ENCODE measurements around the gene AIFM3. TPM values are rescaled to one million over a fixed set of nuclear protein-coding genes. Genes with fewer than 3 reads are reported as not detected.

The AIFM3 gene
- total and polyA plus RNA-seq, 2 donors (not counting 1 experiment from before 2014, with no cell fraction given) = 3.0 to 6.0 TPM

DNA sequence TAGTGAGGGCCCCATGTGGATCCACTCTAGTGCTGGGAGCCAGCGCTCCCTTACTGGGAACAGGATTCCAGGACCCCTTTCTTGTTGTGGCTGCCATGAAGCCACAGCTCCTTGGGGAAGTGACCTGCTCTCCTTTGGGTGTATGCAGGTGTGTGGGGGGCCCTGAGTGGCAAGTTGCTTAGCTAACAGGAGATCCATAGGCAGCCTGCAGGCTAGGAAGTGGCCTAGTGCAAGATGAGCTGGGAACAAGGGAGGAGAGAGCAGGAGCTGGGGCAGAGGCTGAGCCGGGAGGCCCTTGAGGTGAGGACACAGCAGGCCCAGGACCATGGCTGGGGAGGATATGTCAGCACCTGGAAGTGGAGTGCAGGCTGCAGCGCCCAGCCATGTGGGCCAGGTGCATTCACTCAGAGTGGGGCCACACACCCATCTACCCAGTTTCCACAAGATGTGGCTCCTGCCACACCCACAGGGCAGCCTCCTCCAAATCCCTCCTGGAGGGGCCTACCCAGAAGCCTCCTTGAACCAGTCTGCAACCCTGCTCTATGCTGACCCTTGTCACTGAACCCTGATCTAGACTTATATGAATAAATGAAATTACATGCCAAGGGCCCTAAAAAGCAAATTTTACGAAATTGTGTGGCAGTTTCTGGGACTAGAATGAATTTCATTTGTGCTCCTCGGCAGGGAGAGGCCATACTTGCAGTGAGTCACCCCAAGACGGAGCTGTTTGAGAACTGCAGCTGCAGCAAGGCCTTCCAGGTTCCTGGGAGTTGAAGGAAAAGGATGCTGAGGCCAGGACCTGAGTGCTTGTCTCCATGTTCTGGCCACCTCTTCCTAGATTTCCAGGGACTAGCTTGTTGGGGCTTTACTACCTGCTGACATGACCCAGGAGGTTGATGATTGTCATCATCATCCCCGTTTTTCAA is 31.6 kb downstream of the AIFM3 start:
- no peak overlapping the region for H3K4me3 ChIP-seq (ENCODE audit: control extremely low read depth in 1 of 5, extremely low read depth in 1 of 5, insufficient read depth in 1 of 5, low read depth in 2 of 5, low read length in 4 of 5)
- H3K9me3 ChIP-seq (ENCODE audit: control extremely low read depth in 1 of 3, control insufficient read depth in 2 of 3, insufficient read depth in 1 of 3, low read length in 2 of 3) = peaks cover 0 to 5% (median 0%) of the 10 kb centered on the region in 3 donors
- Mint-ChIP-seq H3K27me3 (no peaks in the 10 kb centered on the region), H3K27ac (peak overlapping the region; percentile 76), H3K9me3 (ENCODE audit: insufficient read depth) (no peaks in the 10 kb centered on the region), H3K4me1 (peaks cover 30% of the 10 kb centered on the region), H3K4me3 (no peak overlapping the region)
- ATAC-seq (ENCODE audit: low read depth) (no peak), DNase-seq (no peak)
- POLR2A ChIA-PET = no interaction called here
- H3K36me3 ChIP-seq (replicated peaks in 1 of 2; ENCODE audit: control extremely low read depth in 1 of 2, control insufficient read depth in 1 of 2, extremely low read depth in 1 of 2, insufficient read depth in 2 of 2, low read length in 1 of 2) = peaks cover 0 to 24% of the 10 kb centered on the region in 2 experiments
- peaks cover 18% of the 10 kb centered on the region for H3K79me2 ChIP-seq (ENCODE audit: control insufficient read depth, insufficient read depth, low read length)
- H3K27me3 ChIP-seq (replicated peaks in 1 of 4; ENCODE audit: control extremely low read depth in 1 of 4, control insufficient read depth in 3 of 4, insufficient read depth in 4 of 4, low read length in 3 of 4) = no peaks in the 10 kb centered on the region
- CTCF ChIA-PET = no interaction called here
- H3K9ac ChIP-seq (ENCODE audit: low read length) = no peak overlapping the region
- intact Hi-C loops (cut with micrococcal nuclease) = no loop called here
- H3K4me2 ChIP-seq (replicated peaks; ENCODE audit: low read depth, low read length, poor library complexity, severe bottlenecking) = no peak overlapping the region
- 79% methylated on average over 6 of the region's 7 CpGs for whole genome bisulfite sequencing (ENCODE audit: insufficient coverage)
- TF ChIP-seq EZH2 (IDR thresholded peaks at IDR 0.05; ENCODE audit: borderline replicate concordance, insufficient read depth, low read depth, low read length, poor library complexity, severe bottlenecking) = no peak
- TF ChIP-seq, protein P1, sequence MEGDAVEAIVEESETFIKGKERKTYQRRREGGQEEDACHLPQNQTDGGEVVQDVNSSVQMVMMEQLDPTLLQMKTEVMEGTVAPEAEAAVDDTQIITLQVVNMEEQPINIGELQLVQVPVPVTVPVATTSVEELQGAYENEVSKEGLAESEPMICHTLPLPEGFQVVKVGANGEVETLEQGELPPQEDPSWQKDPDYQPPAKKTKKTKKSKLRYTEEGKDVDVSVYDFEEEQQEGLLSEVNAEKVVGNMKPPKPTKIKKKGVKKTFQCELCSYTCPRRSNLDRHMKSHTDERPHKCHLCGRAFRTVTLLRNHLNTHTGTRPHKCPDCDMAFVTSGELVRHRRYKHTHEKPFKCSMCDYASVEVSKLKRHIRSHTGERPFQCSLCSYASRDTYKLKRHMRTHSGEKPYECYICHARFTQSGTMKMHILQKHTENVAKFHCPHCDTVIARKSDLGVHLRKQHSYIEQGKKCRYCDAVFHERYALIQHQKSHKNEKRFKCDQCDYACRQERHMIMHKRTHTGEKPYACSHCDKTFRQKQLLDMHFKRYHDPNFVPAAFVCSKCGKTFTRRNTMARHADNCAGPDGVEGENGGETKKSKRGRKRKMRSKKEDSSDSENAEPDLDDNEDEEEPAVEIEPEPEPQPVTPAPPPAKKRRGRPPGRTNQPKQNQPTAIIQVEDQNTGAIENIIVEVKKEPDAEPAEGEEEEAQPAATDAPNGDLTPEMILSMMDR (IDR thresholded peaks at IDR 0.05) = no peak
- H2AFZ ChIP-seq (ENCODE audit: insufficient read depth, low read depth, low read length, poor library complexity, severe bottlenecking) = no peak overlapping the region
- H4K20me1 ChIP-seq (ENCODE audit: control insufficient read depth, insufficient read depth, low read length, poor library complexity, severe bottlenecking) = peaks cover 24% of the 10 kb centered on the region
- H3K4me1 ChIP-seq (ENCODE audit: control insufficient read depth in 2 of 2, insufficient read depth in 2 of 2, low read length in 2 of 2) = peaks cover 24 to 31% of the 10 kb centered on the region in 2 donors
- no peak overlapping the region for H3K27ac ChIP-seq (ENCODE audit: low read length in 2 of 2)
